ENCODE data around the gene MRPS35.

The MRPS35 gene

GRCh38 chr12:27710592-27711316 lies at the start of gene MRPS35:
MRPS35 (plus strand) TSS chr12:27710832; CDS start chr12:27710844, 12 bp downstream.
- peak; percentile 86 to 89 for DNase-seq

GRCh38 chr12:27665704-27666103 lies 44.9 kb upstream of the MRPS35 start:
- no peak for DNase-seq

- DNase-seq, result no peak
Observed at GRCh38 chr12:27666510-27666909, 44.1 kb upstream of the MRPS35 start.

GRCh38 chr12:27667540-27667939 lies 43.1 kb upstream of the MRPS35 start:
- no peak for DNase-seq

- no peak for DNase-seq
Observed at GRCh38 chr12:27672051-27672450, 38.6 kb upstream of the MRPS35 start.

GRCh38 chr12:27672643-27673042 lies 38.0 kb upstream of the MRPS35 start:
- no peak for DNase-seq

- DNase-seq, result no peak
Observed at GRCh38 chr12:27673101-27673718, 37.4 kb upstream of the MRPS35 start.

GRCh38 chr12:27674989-27675388 lies 35.6 kb upstream of the MRPS35 start:
- DNase-seq, result no peak

- DNase-seq, result no peak
Observed at GRCh38 chr12:27680619-27681018, 30.0 kb upstream of the MRPS35 start.

GRCh38 chr12:27682534-27682933 lies 28.1 kb upstream of the MRPS35 start:
- no peak for DNase-seq

- no peak for DNase-seq
Observed at GRCh38 chr12:27685274-27685673, 25.4 kb upstream of the MRPS35 start.

- DNase-seq, result no peak
Observed at GRCh38 chr12:27686147-27686546, 24.5 kb upstream of the MRPS35 start.

GRCh38 chr12:27688671-27689070 lies 22.0 kb upstream of the MRPS35 start:
- DNase-seq, result no peak

GRCh38 chr12:27689558-27690180 lies 21.0 kb upstream of the MRPS35 start:
- no peak for DNase-seq

- DNase-seq, result no peak
Observed at GRCh38 chr12:27693403-27693802, 17.2 kb upstream of the MRPS35 start.

GRCh38 chr12:27695556-27696292 lies 14.9 kb upstream of the MRPS35 start:
- no peak for DNase-seq

- no peak for DNase-seq
Observed at GRCh38 chr12:27696293-27696652, 14.4 kb upstream of the MRPS35 start, which contains the start of gene REP15. REP15 (plus strand) TSS chr12:27696447; CDS start chr12:27696563, 116 bp downstream.

GRCh38 chr12:27696864-27697564 lies 13.6 kb upstream of the MRPS35 start:
- DNase-seq, result no peak

GRCh38 chr12:27703720-27704452 lies 6.7 kb upstream of the MRPS35 start:
- peak; percentile 53 to 60 for DNase-seq

- DNase-seq, result no peak
Observed at GRCh38 chr12:27705263-27705662, 5.4 kb upstream of the MRPS35 start.

- no peak for DNase-seq
Observed at GRCh38 chr12:27707216-27707615, 3.4 kb upstream of the MRPS35 start.
